PFSK-1 (cell line): ENCODE data around the gene TCF3.

Experiments used
- POLR2AphosphoS5 ChIP-seq: IDR thresholded peaks from 2 replicates; pipeline ENCODE4 v1.6.1; 2012; ENCODE audit warnings: low read depth, mild to moderate bottlenecking, control low read depth, low read length, moderate library complexity
- TAF1 ChIP-seq: IDR thresholded peaks from 2 replicates; pipeline ENCODE4 v1.6.1; 2012; ENCODE audit warnings: low read length, control low read depth, borderline replicate concordance; ENCODE audit not compliant: insufficient read depth

DNA sequence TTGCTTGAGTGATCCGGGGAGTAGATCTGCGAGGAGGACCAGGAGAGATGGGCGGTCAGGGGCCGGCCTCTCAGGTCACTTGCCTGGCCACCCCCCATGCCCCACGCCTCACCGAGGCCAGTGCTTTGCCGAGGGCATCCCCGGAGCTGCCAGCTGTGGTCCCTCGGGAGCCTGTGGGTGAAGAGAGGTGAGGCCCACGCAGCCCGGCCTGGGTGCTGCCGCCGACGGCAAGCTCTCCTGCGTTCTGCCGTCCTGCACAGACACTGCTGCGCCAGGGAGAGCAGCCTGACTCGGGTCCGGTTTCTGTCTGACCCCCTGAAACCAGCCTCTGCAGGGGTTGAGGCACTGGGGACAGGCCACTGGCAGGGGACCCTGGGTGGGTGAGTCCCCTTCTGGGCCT, 31.4 kb downstream of the TCF3 start:
- no peak for TF ChIP-seq POLR2AphosphoS5
- no peak for TF ChIP-seq TAF1
